Astrocyte (in vitro differentiated cells and primary cell): ENCODE data around the gene PCDHGA5.
"Not testable (repeated sequence)": the region's sequence is repeated elsewhere in the genome, so short reads cannot be mapped to it uniquely, and the experiment has no call there.

Experiments
- EZH2 ChIP-seq: IDR thresholded peaks from 2 replicates; pipeline ENCODE4 v1.6.1; 2012; ENCODE audit warnings: mild to moderate bottlenecking, low read length, inconsistent platforms; ENCODE audit not compliant: insufficient read depth
- TF ChIP-seq, protein P1 (sequence below): IDR thresholded peaks from 2 replicates; pipeline ENCODE4 v1.5.1; 2011; ENCODE audit warnings: low read depth, mild to moderate bottlenecking, inconsistent platforms, low read length, moderate library complexity; ENCODE audit not compliant: insufficient read depth

DNA sequence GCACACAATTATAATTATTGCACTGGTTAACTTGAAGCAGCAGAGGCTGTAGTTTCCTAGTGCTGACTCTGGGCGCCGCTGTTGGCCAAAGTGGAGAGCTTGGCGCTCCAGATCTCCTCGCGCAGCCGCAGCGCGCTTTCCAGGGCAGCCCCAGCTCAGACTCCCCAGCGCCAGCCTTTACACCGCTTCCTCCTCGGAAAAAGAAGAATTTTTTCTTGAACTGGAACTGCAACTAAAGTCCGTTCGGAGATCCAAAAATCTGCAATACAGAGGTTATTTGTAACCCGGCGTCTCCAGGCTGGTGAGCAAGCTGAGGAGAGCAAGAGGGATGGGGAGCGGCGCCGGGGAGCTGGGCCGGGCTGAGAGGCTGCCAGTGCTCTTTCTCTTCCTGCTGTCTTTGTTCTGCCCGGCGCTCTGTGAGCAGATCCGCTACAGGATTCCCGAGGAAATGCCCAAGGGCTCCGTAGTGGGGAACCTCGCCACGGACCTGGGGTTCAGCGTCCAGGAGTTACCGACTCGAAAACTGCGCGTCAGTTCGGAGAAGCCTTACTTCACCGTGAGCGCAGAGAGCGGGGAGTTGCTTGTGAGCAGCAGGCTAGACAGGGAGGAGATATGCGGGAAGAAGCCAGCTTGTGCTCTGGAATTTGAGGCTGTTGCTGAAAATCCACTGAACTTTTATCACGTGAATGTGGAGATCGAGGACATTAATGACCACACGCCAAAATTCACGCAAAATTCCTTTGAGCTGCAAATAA, 23.8 kb downstream of the PCDHGA5 start, which contains the start of gene PCDHGB4:
- TF ChIP-seq, protein P1, sequence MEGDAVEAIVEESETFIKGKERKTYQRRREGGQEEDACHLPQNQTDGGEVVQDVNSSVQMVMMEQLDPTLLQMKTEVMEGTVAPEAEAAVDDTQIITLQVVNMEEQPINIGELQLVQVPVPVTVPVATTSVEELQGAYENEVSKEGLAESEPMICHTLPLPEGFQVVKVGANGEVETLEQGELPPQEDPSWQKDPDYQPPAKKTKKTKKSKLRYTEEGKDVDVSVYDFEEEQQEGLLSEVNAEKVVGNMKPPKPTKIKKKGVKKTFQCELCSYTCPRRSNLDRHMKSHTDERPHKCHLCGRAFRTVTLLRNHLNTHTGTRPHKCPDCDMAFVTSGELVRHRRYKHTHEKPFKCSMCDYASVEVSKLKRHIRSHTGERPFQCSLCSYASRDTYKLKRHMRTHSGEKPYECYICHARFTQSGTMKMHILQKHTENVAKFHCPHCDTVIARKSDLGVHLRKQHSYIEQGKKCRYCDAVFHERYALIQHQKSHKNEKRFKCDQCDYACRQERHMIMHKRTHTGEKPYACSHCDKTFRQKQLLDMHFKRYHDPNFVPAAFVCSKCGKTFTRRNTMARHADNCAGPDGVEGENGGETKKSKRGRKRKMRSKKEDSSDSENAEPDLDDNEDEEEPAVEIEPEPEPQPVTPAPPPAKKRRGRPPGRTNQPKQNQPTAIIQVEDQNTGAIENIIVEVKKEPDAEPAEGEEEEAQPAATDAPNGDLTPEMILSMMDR, result peak; percentile 35
- not testable (repeated sequence) for TF ChIP-seq EZH2
